ENCODE measurements around the gene NTM.

Gene NTM

DNA sequence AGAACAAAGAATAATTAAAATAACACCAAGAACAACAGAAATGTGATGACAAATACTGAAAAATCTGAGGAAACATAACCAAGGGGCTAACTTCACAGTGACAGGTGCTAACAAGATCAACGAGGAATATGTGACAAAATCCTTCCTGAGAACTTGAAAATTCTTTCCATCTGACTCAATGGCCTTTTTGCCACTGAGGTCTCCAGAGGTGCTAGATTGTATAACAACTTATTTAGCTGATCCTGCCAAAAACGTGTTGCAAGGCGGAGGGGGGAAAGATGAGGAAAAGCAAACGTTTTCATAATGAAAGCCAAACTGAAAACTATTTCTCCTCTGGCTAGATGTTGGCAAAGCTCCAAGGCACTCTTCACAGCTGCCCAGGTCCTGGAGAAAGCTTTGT is 364.5 kb downstream of the NTM start:
- no peak for DNase-seq (ENCODE audit: low read depth)

DNA sequence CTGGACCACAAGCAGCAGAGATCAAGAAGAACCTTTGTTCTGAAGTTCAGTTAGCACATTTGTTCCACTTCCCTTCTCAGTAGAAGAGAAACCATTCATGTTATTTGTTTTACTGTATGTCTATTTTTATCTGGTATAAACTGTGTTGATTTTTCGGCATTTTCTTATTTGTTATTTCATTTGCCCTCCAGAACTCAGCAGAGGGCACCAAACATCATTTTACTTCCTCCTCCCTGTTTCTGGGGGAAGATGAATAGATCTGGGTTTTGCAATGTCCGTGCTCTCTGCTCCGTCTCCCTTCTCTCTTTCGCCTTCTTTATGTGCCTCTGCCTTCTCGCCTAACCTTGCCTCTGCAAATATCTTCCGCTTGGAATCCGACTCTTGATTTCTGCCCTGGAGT is 366.9 kb downstream of the NTM start:
- DNase-seq (ENCODE audit: low read depth), result no peak

DNA sequence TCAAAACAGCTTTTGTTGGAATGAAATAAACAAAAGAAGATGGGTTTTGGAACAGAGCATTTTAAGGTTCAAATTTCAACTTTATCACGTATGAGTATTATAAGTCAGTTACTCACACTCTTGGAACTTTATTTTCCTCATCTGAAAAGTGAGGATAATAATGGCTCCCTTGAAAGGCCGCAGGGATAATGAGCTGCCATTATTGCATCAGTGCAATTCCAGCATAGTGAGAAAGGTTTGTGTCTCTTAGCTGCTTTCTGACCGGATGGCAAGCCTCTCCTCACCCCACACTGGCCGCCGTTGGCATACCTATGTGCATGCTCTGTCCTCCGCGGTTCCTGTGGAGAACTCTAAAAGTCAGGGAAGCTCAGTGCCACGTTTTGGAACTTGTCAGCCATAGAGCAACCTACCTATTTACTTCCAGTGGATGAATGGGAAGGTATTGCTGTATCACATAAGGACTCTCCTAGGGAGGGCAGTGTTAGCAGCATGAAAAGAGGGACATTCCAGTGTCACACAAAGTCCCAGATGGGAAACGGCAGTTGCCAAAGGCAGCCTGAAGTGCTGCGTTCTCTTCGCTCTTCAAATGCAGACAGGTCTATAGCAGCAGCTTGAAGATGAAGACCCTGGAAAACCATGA is 368.9 kb downstream of the NTM start:
- no peak for DNase-seq (ENCODE audit: low read depth)

DNA sequence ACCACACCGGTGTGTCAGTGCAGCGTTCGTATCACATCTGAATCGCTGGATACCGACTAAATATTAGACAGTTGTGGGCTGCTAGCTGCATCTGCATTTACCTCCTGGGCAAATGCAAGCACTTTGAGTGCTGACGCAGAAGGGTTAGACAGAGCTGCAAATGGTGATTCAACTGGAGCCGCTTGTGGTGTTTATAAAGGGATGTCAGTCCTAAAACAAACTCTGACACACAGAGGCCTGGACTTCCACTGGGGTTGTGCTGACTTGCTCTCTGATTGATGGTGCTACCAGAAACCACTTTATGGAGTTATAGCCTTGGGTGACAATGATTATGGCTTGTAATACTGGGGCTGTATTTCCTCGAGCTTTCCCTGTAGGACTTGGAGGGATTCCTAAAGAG is 374.4 kb downstream of the NTM start:
- no peak for DNase-seq (ENCODE audit: low read depth)

DNA sequence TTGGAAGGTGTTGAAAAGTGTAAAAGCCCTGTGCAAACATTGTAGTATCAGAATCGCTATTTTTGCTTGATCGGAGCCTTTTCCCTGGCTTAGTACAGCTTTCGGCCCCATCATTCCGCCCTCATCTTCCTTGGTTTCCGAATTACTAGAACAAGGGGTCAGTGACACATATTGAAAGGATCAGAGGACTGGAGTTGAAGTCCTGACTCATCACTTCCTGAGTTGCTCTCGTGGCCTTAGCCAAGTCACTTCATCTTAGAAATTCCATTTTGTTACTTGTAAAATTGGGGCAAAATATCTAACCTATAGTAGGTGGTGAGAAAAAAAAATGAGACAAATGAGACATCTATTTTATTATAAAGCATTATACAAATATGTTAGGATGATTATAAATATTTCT is 375.0 kb downstream of the NTM start:
- DNase-seq (ENCODE audit: low read depth), result no peak

DNA sequence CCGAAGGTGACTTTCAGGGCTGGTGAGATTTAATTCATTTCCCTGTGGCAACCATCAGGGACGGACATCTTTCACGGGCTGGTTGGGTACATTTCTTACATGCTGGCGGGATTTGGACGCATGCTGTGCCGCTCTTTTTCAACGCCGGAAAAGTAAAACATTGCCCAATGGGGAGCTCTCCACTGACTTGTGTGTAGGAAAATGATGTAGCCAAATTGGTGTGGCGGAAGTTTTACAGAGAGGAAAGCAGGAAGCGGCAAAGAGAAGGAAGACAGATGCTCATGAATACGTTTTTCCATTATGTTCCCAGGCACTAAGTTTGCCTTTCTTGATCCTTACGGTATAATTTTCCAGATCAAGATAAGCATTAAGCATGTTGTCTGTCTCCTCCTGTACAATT is 375.8 kb downstream of the NTM start:
- DNase-seq (ENCODE audit: low read depth), result no peak

DNA sequence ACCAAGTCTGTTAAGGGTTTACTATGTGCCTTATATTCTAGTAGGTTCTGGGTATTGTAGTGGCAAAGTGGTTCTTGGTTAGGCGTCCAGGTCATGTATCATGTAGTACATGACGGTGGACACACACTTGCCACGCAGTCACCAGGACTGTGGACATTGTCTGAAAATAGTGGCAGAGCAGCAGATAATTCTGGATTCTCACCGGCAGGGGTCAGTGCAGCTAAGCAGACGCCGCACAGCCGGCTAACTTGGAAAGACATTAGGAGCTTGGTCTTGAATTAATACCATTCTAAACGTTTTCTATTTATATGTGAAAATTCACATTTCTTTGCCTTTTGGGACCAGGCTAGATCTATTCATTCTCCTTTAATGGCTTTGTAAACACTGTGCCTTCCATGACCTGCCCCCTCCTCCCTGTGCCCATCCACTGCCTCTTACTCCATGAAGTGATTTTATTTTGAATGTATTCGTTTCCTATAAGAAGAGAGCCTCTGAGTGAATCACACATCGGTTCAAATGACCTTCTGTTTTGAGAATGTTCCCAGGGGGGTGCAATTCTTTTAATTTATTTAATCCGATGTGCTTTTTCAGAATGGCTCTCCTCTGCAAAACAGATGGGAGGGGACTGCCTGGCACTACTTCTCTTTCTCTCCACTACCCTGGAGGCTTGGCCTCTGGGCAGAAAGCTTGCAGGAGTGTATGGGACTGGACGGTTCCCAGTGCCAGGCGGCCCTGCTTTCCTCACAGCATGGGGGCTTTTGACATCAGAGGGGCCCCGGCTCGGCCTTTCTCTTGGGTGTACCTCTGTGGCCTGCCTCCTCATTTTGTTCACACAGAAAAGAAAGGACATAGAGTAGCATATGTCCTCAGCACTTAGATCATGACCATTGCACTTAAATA is 378.0 kb downstream of the NTM start:
- no peak for DNase-seq (ENCODE audit: low read depth)

DNA sequence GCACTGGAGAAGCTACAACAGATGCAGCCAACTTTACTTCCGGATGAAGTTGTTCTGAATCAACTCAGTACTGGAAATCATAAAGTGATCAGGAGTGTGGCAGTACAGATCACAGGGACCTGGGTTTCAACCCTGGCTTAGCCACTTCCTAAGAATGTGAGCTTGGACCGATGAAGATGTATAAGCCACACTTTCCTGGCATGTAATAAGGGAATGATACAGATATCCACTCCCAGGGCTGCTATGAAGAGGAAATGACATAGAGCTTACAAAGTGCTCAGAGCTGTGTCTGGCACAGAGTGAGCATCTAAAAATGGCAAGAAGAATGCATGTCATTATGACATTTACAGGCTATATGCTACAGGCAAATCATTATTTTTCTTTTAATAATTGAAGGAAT is 378.7 kb downstream of the NTM start:
- DNase-seq (ENCODE audit: low read depth), result no peak

DNA sequence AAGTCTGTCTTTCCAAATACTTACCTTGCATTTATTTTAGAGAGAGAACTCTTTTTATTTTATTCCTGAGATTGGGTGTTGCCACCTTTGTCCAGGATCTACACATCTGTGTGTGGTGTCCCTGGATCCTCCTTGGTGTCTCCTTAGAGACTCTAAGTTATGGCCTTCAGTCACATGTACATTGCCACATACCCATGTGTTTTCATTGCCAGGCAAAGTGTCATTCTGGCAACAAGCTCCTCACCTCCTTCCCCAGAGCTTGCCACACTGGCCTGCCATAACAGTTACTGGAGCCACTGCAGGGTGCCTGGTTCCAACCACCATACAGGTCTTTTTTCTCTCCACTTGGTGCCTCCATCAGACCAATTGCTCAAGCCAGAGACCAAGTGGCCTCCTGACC is 379.7 kb downstream of the NTM start:
- no peak for DNase-seq (ENCODE audit: low read depth)

DNA sequence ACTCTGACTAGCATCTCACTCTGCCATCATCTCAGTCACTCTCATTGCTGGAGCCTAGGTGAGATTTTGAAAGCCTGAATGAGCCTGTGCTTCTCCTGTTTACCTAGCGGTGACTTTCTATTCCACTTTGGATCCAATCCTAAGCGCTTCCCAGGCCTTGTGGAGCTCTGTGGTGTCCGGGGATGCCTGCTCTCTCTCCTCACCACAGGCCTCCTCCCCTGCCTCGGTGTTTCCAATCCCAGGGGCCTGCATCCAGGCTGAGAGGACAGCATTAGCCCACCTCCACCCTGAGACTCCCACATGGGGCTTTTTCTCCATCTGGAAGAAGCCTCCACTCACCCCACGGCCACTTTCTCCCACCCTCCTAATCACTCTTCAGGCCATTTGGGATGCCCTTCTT is 380.3 kb downstream of the NTM start:
- no peak for DNase-seq (ENCODE audit: low read depth)

DNA sequence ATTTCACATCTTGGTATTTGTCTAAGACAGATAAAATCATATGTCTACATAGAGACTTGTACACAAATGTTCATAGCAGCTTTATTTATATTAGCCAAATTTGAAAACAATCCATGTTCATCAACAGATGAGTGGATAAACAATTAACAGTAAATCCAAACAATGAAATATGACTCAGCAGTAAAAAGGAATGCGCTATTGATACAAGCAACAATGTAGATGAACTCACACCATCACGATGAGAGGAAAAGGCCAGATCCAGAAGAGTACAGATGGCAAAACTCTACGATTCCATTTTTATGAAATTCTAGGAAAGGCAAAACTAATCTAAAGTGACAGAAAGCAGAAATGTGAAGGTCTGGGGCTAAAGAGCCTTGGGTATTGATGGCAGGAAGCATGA is 384.3 kb downstream of the NTM start:
- no peak for DNase-seq (ENCODE audit: low read depth)

DNA sequence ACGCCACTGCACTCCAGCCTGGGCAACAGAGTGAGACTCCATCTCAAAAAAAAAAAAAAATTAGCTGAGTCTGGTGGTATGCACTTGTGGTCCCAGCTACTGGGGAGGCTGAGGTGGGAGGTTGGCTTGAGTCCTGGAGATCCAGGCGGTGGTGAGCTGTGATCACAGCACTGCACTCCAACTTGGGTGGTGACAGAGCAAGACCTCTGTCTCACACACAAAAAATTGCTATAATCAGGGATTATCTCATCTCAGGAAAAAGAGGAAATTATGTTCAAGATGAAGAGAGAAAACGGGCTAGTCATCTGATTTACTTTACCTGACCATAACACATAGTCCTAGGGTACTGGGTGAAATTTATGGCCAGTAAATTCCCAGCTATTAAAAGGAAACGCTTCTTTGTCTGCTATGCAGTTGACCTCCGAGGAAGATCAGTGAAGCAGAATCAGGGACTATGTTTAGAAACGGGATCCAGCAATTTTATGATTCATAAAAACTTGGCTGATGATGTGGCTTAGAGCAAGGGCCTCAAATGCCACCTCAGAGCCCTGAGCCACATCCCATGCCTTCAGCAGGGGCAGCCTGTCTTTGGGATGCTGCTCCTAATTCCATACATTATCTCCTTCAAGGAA is 386.2 kb downstream of the NTM start:
- no peak for DNase-seq (ENCODE audit: low read depth)

DNA sequence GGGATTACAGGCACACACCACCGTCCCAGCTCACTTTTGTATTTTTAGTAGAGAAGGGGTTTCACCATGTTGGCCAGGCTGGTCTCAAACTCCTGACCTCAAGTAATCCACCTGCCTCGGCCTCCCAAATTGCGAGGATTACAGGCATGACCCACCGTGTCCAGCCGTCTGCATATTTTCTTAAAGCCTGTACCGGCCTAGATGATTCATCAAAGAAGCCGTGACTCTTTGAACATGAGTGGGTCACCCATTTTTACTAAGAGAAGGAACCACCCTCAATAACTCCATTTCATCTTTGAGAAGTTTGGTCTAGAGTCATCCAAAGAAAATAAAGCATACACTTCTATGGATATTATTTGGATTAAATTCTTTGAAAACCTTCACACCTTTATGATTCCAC is 388.3 kb downstream of the NTM start:
- DNase-seq (ENCODE audit: low read depth), result no peak

DNA sequence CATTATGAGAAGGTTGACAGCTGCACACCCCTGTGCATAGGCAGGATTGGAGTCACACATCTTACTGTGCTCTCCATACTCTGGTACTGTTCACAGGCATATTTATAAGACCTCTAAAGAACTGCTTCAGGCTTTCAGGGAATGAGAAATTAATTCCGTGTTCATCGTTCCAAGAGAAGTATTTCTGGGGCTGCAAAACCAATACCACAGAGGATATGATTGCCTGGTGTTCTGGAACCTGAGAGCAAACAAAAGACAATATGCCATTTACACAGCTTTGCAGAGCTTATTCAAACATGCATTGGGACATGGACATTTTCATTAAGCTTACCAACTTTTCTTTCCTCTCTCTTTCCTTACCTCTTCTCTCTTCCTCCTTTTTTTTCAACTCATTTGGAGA is 388.7 kb downstream of the NTM start:
- DNase-seq (ENCODE audit: low read depth), result no peak

DNA sequence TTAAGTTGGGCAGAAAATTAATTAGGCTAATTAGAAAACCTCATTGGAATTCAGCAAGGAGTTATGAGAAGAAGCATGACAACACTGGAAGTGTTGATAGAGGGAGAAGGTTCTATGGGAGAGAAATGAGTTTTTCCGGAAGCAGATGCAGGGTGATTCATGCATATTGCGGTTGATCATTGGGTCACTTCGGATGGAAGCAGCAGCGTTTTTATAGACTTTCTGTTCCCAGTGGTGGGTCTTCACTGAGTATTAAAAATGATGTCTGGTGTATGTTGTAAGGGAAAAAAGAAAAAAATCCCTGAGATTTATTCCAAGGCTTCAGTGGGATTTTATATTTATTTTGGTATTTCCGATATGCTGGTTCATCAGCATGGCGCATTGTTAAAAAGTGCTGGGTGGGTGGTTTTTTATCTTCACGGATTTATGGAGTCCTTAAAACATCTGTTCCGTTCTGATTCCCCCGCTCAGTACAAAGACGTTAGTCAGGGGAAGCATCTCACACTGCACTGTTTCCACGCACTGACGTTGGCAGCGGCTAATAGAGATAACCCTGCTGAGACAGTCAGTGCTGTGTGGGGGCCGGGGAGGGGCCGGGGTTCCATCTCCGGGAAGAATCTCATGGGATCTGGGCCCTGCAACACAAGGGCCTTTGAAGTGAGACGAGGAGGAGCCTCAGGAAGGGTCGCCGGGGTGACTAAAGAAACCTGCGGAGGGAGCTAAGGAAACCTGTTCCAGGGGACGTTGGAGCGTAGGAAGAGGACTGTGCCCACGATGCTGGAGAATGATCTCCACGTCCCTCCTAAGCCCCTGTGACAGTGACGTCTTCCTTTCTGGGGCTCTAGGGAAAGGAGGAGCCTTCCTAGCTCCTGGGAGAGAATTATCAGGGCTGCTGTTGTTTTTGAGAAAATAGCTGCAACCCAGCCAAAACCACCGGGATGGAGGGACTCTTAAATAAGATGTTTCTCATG is 390.0 kb downstream of the NTM start:
- no peak for DNase-seq (ENCODE audit: low read depth)

DNA sequence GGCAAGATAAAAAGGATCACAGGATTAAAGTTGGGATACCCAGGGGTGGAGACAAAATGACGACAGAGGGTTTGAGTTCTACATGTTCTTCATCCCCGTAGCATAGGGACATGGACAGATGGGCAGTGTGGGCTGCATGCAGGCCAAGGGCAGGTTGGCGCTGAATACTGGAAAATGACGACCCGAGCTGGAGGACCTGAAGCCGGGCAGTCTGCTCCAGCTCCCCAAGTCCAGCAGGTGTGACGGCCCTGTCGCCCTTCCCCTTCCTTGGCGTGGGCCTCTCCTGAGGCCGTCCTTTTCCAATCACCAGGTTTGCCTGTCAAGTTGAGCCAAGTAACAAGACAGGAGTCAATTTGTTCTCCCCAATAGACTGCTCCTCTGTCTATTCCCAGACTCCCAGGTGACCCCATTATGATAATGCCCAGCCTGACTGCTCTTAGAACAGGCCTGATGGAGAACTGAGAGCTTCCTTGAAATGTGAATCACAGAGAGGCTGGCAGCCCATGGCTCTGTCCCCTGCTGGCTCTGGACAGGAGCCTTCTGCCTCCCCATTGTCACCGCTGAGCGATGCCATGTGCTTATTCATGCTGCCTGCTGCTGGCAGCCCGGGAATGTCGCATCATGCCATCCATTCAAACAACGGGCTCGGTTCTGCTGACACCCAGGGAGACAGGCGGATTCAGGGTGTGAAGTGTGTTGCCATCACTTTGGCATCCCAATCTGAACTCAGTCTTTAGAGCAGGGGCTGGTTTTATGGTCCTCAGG is 392.1 kb downstream of the NTM start:
- no peak for DNase-seq (ENCODE audit: low read depth)

DNA sequence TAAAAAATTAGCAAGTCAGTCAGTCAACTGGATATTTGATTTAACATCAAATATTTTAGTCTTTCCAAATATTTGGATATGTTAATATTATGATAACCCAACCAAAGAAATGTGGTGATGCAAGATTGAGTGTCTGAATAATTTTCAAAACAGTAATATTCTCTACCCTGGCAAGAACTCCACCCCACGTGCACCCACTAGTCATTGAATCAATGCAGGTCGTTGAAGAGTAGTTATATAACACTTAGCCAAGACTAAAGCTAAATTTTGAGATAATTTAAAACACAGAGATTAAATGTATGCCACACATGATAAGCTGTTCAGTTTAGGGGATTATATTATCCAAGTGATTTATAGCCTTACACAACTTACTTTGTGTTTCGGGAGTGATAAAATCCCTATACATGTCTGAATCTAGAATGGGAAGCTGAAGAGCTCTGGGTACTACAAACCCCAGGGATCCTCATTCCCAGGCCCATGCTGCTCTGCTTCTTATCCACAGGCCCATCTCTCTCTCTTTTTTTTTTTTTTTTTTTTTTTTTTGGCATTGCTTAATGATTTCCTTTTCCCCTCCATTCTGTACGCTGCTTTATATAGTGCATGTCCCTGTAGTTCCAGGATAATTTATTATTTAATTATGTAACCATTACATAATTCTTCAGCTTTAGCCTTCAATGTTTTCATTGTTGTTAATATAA is 392.9 kb downstream of the NTM start:
- no peak for DNase-seq (ENCODE audit: low read depth)

DNA sequence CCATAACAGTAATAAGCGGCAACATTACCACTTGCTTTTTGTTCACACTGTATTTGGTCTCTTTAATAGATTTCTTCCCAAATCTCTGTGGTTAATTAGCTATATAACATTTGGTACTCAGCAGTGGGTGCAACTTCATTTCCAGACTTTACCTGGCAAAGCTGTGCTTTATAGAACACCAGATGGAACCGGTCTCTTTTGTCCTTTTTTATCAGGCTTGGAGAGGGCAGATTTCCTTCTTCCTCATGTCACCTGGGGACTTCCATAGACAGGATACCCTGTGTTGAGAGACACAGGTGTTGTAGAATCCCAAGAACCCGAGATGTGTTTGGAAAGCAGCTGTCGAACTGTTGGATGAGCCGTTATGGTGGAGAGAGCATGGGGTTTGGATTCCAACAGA is 393.7 kb downstream of the NTM start:
- no peak for DNase-seq (ENCODE audit: low read depth)

DNA sequence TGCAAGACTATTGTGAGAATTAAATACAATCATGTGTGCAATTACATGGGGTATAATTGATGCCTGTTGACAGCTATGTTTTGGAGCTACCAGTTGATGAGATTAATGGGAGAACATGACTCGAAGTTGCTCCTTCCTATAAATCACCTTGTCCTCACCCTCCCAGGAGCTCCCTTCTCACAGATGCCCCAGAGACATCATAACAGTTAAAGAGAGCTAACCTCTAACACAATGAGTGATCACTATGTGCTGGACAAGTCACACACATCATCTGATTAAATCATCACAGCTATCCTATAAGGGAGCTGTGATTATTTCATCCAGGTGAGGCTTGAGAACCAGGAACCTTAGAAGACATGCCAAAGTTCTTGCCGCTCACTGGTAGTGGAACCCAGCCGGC is 394.2 kb downstream of the NTM start:
- DNase-seq (ENCODE audit: low read depth), result no peak

DNA sequence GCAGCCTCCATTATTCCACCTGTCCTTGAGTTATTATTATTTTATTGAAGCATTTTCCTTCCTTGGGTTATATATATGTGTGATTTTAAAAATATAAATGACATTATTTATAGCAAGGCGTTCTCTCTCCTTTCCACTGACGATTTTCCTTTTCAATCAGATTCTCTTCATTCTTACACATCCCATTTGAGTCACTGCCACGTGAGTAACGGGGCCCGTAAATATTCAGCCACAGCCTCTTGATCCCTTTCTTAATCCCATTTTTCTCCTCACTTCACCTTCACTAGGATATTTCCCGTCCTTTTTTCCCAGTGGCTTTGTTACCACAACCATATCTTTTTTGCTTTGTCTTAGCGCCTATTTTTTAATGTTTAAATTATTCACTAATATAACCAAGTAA is 396.2 kb downstream of the NTM start:
- no peak for DNase-seq (ENCODE audit: low read depth)

DNA sequence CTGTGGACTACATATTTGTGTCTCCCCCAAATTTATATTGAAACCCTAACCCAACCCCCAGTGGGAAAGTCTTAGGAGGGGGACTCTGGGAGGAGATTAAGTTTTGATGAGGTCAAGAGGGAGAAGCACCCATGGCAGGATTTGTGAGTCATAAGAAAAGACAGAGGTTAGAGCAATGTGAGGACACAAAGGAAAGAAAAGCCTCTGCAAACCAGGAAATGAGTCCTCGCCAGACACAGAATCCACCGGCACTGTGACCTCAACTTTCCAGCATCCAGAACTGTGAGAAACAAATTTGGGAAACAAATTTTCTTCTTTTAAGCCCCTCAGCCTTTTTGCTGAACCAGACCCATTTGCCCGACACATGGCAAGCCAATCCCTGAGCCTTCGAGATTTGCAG is 397.0 kb downstream of the NTM start:
- no peak for DNase-seq (ENCODE audit: low read depth)

Data from activated T-helper 9 cell treated with anti-CD3 and anti-CD28 coated beads, Interleukin-2, amount 50 U/mL, for 16 hours (primary cell).